H1 (cell line): Measurements from ENCODE around the gene IL36RN. TPM values are rescaled to one million over a fixed set of nuclear protein-coding genes. Genes with fewer than 3 reads are reported as not detected.

Experiments
- CTCF ChIA-PET: fragments of 300-600 bp; sonication (Branson Sonifier 250); formaldehyde crosslinking; loops from one replicate; lab custom pipeline; 2021; ENCODE audit not compliant: partially characterized antibody; lab: Charles Lee
- POLR2A ChIA-PET: fragments of 300-600 bp; sonication (Branson Sonifier 250); formaldehyde crosslinking; loops from one replicate; lab custom pipeline; 2021; ENCODE audit warnings: inconsistent platforms; ENCODE audit not compliant: partially characterized antibody; lab: Charles Lee
- DNase-seq, 2 experiments: peaks; one replicate each; pipeline versions ENCODE4 v3.0.0 to v3.0.0-alpha.2; 2010 to 2022; ENCODE audit warnings: low spot score in 2 of 2, low read depth in 1 of 2, mixed read lengths in 1 of 2
- FAIRE-seq: peaks from 2 replicates; lab custom pipeline; 2011; peaks lifted over from hg19 to GRCh38; lab: Jason Lieb, UNC
- H2AFZ ChIP-seq: 2 replicates; pipeline ENCODE4 v1.8.1; 2012; ENCODE audit warnings: low read length, inconsistent platforms
- H2AK5ac ChIP-seq: 2 replicates; pipeline ENCODE4 v1.6.1; 2013; ENCODE audit warnings: low read depth, low read length
- H2BK120ac ChIP-seq: replicated peaks from 2 replicates; pipeline ENCODE3; 2013; ENCODE audit warnings: low read depth, low read length, inconsistent platforms
- H2BK12ac ChIP-seq: 2 replicates; pipeline ENCODE4 v1.6.1; 2013; ENCODE audit warnings: low read depth, low read length
- H2BK15ac ChIP-seq: 2 replicates; pipeline ENCODE4 v1.6.1; 2013; ENCODE audit warnings: low read length
- H2BK20ac ChIP-seq: 2 replicates; pipeline ENCODE4 v1.6.1; 2013; ENCODE audit warnings: low read length
- H2BK5ac ChIP-seq: 2 replicates; pipeline ENCODE4 v1.6.1; 2013; ENCODE audit warnings: low read depth, low read length
- H3K14ac ChIP-seq: 2 replicates; pipeline ENCODE4 v1.6.1; 2013; ENCODE audit warnings: inconsistent platforms; ENCODE audit not compliant: insufficient read length
- H3K18ac ChIP-seq: 2 replicates; pipeline ENCODE4 v1.6.1; 2013; ENCODE audit warnings: low read length; ENCODE audit errors: extremely low read depth
- H3K23ac ChIP-seq: 2 replicates; pipeline ENCODE4 v1.6.1; 2013; ENCODE audit warnings: inconsistent platforms; ENCODE audit not compliant: insufficient read length
- H3K23me2 ChIP-seq: 2 replicates; pipeline ENCODE4 v1.6.1; 2013; ENCODE audit warnings: low read depth, low read length
- H3K27ac ChIP-seq: 2 replicates; pipeline ENCODE4 v1.6.1; 2011; ENCODE audit warnings: low read depth, low read length, inconsistent platforms
- H3K27me3 ChIP-seq, 4 experiments: replicated peaks in 1 of 4; 1 replicate in 1 of 4; 2 replicates in 3 of 4; pipeline versions ENCODE4 v1.6.1 to v1.8.1; 2011 to 2013; ENCODE audit warnings: low read length in 3 of 4, mild to moderate bottlenecking in 3 of 4, inconsistent platforms in 2 of 4, mixed read lengths in 2 of 4, moderate library complexity in 1 of 4; ENCODE audit not compliant: control insufficient read depth in 3 of 4, insufficient read depth in 3 of 4; ENCODE audit errors: extremely low read depth in 1 of 4
- H3K36me3 ChIP-seq, 4 experiments: 2 replicates each; pipeline versions ENCODE4 v1.6.1 to v1.8.1; 2011 to 2013; ENCODE audit warnings: mild to moderate bottlenecking in 4 of 4, low read length in 3 of 4, moderate library complexity in 2 of 4, control low read depth in 1 of 4, inconsistent platforms in 1 of 4; ENCODE audit not compliant: insufficient read depth in 4 of 4, control insufficient read depth in 2 of 4
- H3K4ac ChIP-seq: replicated peaks from 2 replicates; pipeline ENCODE3; 2013; ENCODE audit warnings: low read length, low read depth, mixed read lengths, inconsistent platforms; ENCODE audit not compliant: insufficient read length
- H3K4me1 ChIP-seq, 4 experiments: replicated peaks in 1 of 4; 1 replicate in 1 of 4; 2 replicates in 3 of 4; pipeline versions ENCODE4 v1.6.1 to v1.8.1; 2011 to 2013; ENCODE audit warnings: low read length in 3 of 4, inconsistent platforms in 2 of 4, mixed read lengths in 1 of 4; ENCODE audit not compliant: insufficient read depth in 4 of 4, control insufficient read depth in 3 of 4
- H3K4me2 ChIP-seq, 2 experiments: 2 replicates each; pipeline versions ENCODE4 v1.6.1 to v1.8.1; 2011 to 2013; ENCODE audit warnings: low read depth in 2 of 2, low read length in 2 of 2, control low read depth in 1 of 2, inconsistent platforms in 1 of 2, mild to moderate bottlenecking in 1 of 2; ENCODE audit not compliant: insufficient read depth in 1 of 2
- H3K4me3 ChIP-seq, 4 experiments: fragments of 200-600, 300-600 bp in 1 of 4; sonication (generic), shearing (Covaris generic), sonication (Bioruptor Twin) in 1 of 4; 2 replicates each; pipeline versions ENCODE4 v1.5.1 to v1.8.1; 2011 to 2016; ENCODE audit warnings: low read length in 4 of 4, low read depth in 3 of 4, control low read depth in 2 of 4, inconsistent platforms in 2 of 4, mild to moderate bottlenecking in 2 of 4, mixed read lengths in 1 of 4, moderate library complexity in 1 of 4; ENCODE audit not compliant: insufficient read depth in 2 of 4; ENCODE audit errors: extremely low read depth in 1 of 4
- H3K56ac ChIP-seq: replicated peaks from 2 replicates; pipeline ENCODE3; 2013; ENCODE audit warnings: low read depth, mild to moderate bottlenecking, mixed read lengths, low read length, inconsistent platforms; ENCODE audit not compliant: insufficient read length
- H3K79me1 ChIP-seq: 2 replicates; pipeline ENCODE4 v1.6.1; 2013; ENCODE audit warnings: low read depth, low read length, control low read depth
- H3K79me2 ChIP-seq, 2 experiments: 2 replicates each; pipeline versions ENCODE4 v1.6.1 to v1.8.1; 2012 to 2013; ENCODE audit warnings: low read length in 2 of 2, mild to moderate bottlenecking in 2 of 2, inconsistent platforms in 1 of 2; ENCODE audit not compliant: insufficient read depth in 2 of 2, control insufficient read depth in 1 of 2
- H3K9ac ChIP-seq, 4 experiments: replicated peaks in 1 of 4; 1 replicate in 1 of 4; 2 replicates in 3 of 4; pipeline versions ENCODE4 v1.6.1 to v1.8.1; 2011 to 2013; ENCODE audit warnings: low read depth in 3 of 4, low read length in 3 of 4, control low read depth in 2 of 4, mild to moderate bottlenecking in 2 of 4, moderate library complexity in 2 of 4, inconsistent platforms in 1 of 4; ENCODE audit errors: extremely low read depth in 1 of 4
- H3K9me3 ChIP-seq, 2 experiments: 2 replicates each; pipeline versions ENCODE4 v1.6.1 to v1.8.1; 2012 to 2013; ENCODE audit warnings: mild to moderate bottlenecking in 2 of 2, moderate library complexity in 2 of 2, control low read depth in 1 of 2, inconsistent platforms in 1 of 2, low read depth in 1 of 2, low read length in 1 of 2, mixed read lengths in 1 of 2; ENCODE audit not compliant: insufficient read depth in 2 of 2
- H4K20me1 ChIP-seq, 2 experiments: replicated peaks in 1 of 2; 2 replicates each; pipeline versions ENCODE3 to v1.8.1; 2011 to 2013; ENCODE audit warnings: inconsistent platforms in 2 of 2, low read length in 2 of 2, mild to moderate bottlenecking in 1 of 2; ENCODE audit not compliant: insufficient read depth in 2 of 2, control insufficient read depth in 1 of 2
- H4K5ac ChIP-seq: 2 replicates; pipeline ENCODE4 v1.6.1; 2013; ENCODE audit warnings: low read length, low read depth, mixed read lengths, inconsistent platforms; ENCODE audit not compliant: insufficient read length
- H4K8ac ChIP-seq: 2 replicates; pipeline ENCODE4 v1.8.0; 2013; ENCODE audit warnings: mild to moderate bottlenecking, moderate library complexity, low read length, inconsistent platforms; ENCODE audit not compliant: insufficient read depth; ENCODE audit errors: extremely low read depth
- H4K91ac ChIP-seq: replicated peaks from 2 replicates; pipeline ENCODE3; 2013; ENCODE audit warnings: low read length, mixed read lengths, inconsistent platforms; ENCODE audit not compliant: insufficient read length
- CBX5 ChIP-seq: fragments of 300-800, 300-1000 bp; sonication (generic); IDR thresholded peaks from 2 replicates; pipeline ENCODE4 v1.7.1; 2016; ENCODE audit warnings: antibody characterized with exemption, low read length, low read depth
- CTBP2 ChIP-seq: IDR thresholded peaks from 2 replicates; pipeline ENCODE4 v1.7.0; 2011; ENCODE audit warnings: borderline replicate concordance, mild to moderate bottlenecking, moderate library complexity, mixed read lengths, low read length; ENCODE audit not compliant: insufficient read depth, insufficient read length
- GTF2F1 ChIP-seq: IDR thresholded peaks from 2 replicates; pipeline ENCODE4 v1.6.1; 2012; ENCODE audit warnings: low read depth, low read length, improper control_type of control experiment, borderline replicate concordance
- NANOG ChIP-seq: IDR thresholded peaks from 2 replicates; pipeline ENCODE4 v1.6.1; 2011; ENCODE audit warnings: low read length, low read depth, mild to moderate bottlenecking, inconsistent platforms; ENCODE audit not compliant: insufficient read depth, poor library complexity, severe bottlenecking
- PHF8 ChIP-seq: fragments of 200-600 bp; sonication (generic); conservative IDR thresholded peaks from 2 replicates; pipeline ENCODE4 v1.7.1; 2012; ENCODE audit warnings: low read depth, mild to moderate bottlenecking, inconsistent platforms, low read length, moderate library complexity
- POLR2A ChIP-seq, 2 experiments: IDR thresholded peaks; 1 replicate in 1 of 2; 2 replicates in 1 of 2; pipeline ENCODE4 v1.6.1; 2011; ENCODE audit warnings: low read depth in 2 of 2, low read length in 2 of 2, mild to moderate bottlenecking in 2 of 2; ENCODE audit errors: control extremely low read depth in 1 of 2
- SIN3A ChIP-seq, 2 experiments: IDR thresholded peaks in 1 of 2; conservative IDR thresholded peaks in 1 of 2; 2 replicates each; pipeline ENCODE4 v1.6.1; 2011 to 2012; ENCODE audit warnings: low read length in 2 of 2, improper control_type of control experiment in 1 of 2, low read depth in 1 of 2, mild to moderate bottlenecking in 1 of 2
- SIX5 ChIP-seq: IDR thresholded peaks from 2 replicates; pipeline ENCODE4 v1.6.1; 2011; ENCODE audit warnings: mild to moderate bottlenecking, low read depth, low read length
- TEAD4 ChIP-seq: IDR thresholded peaks from 2 replicates; pipeline ENCODE4 v1.6.1; 2012; ENCODE audit warnings: low read depth, low read length, inconsistent platforms, mixed read lengths
- WGBS, 2 experiments: shearing (Covaris generic) in 1 of 2; methylation state at CpG; one replicate each; pipeline versions ENCODE4 v1.1.6 to v1.1.7; 2013 to 2015; ENCODE audit warnings: low lambda C conversion rate in 2 of 2, mixed read lengths in 2 of 2, inconsistent platforms in 1 of 2, low coverage in 1 of 2, missing lambda C conversion rate in 1 of 2; ENCODE audit not compliant: insufficient replicate concordance in 2 of 2, insufficient coverage in 1 of 2, insufficient read length in 1 of 2; ENCODE audit errors: extremely low coverage in 1 of 2, missing lambda C conversion rate in 1 of 2; 5-methylcytosine and 5-hydroxymethylcytosine counted together
- polyA plus RNA-seq, 7 experiments: library from polyadenylated mRNA; depleted of rRNA in 3 of 7; stranded (reverse) in 5 of 7; unstranded in 2 of 7; fragments of >200 nt in 5 of 7; fragments of 200-250 nt in 2 of 7; gene quantifications; 1 replicate in 5 of 7; 2 replicates in 1 of 7; 4 replicates in 1 of 7; pipeline versions ENCODE4 v1.2.1 to v1.2.3, GENCODE V29; 2011 to 2013; ENCODE audit warnings: missing spikeins in 2 of 7, mixed read lengths in 2 of 7
- total RNA-seq: library from RNA; stranded (reverse); fragmentation: NEBNext Ultra II Directional; extraction: Animal tissue kit (Norgen Biotek cat#: 25700); gene quantifications from 2 replicates; pipeline ENCODE4 v1.2.1, GENCODE V29; 2021

Gene IL36RN
- total and polyA plus RNA-seq, 2 of the 8 experiments (the other 6 are each of a cell fraction or from before 2014, with no cell fraction given) = not detected

- H4K5ac ChIP-seq = no peak overlapping the region
- TF ChIP-seq CBX5 = no peak
- TF ChIP-seq GTF2F1 = no peak
- TF ChIP-seq CTBP2 = no peak
- TF ChIP-seq TEAD4 = no peak
- TF ChIP-seq PHF8 = no peak
- TF ChIP-seq POLR2A (IDR thresholded peaks at IDR 0.05; ENCODE audit: control extremely low read depth in 1 of 2, low read depth in 2 of 2, low read length in 2 of 2) = no peak
- TF ChIP-seq SIX5 = no peak
- no peak for TF ChIP-seq NANOG
- no peak for TF ChIP-seq SIN3A (conservative IDR thresholded peaks at IDR 0.05 in 1 of 2, IDR thresholded peaks at IDR 0.05 in 1 of 2; ENCODE audit: low read depth in 1 of 2, low read length in 2 of 2)
Measured at GRCh38 chr2:113102133-113102532, 43.1 kb downstream of the IL36RN start.

More at GRCh38 chr2:113102133-113102532, 43.1 kb downstream of the IL36RN start:
- Histone ChIP-seq H3K56ac (no peak overlapping the region), H2BK5ac (no peak overlapping the region), H3K23ac (no peak overlapping the region), H3K18ac (no peak overlapping the region), H2AK5ac (no peak overlapping the region), H4K20me1 (no peaks in the 10 kb centered on the region), H2BK120ac (no peak overlapping the region), H3K27ac (no peak overlapping the region), H3K9ac (no peak overlapping the region), H3K9me3 (peaks cover 0 to 3% of the 10 kb centered on the region in 2 experiments; a peak in 1 of 4 replicates), H3K36me3 (no peaks in the 10 kb centered on the region), H3K27me3 (no peaks in the 10 kb centered on the region), H3K14ac (no peak overlapping the region), H3K79me1 (no peaks in the 10 kb centered on the region), H3K4me2 (no peak overlapping the region), H3K4me3 (no peak overlapping the region), H3K79me2 (no peaks in the 10 kb centered on the region), H3K23me2 (no peaks in the 10 kb centered on the region), H4K8ac (no peak overlapping the region), H3K4me1 (no peaks in the 10 kb centered on the region), H4K91ac (no peak overlapping the region), H2BK20ac (no peak overlapping the region), H2BK15ac (no peak overlapping the region), H3K4ac (no peak overlapping the region), H2AFZ (no peak overlapping the region), H2BK12ac (no peak overlapping the region)
- FAIRE-seq = no peak
- no peak for DNase-seq
- ChIA-PET POLR2A (no interaction called here), CTCF (interaction anchor here (1.1 to 4.5 kb wide), 2 partner anchors 22 to 36 kb away, joined by 3 to 15 read pairs; no protein-coding TSS in a partner anchor)
- 78% methylated on average over 2 of the region's 2 CpGs; no CpG with 5 or more reads in 1 of the 2 experiments for WGBS, 2 experiments
